ENCODE measurements around the gene MAOA. TPM values are rescaled to one million over a fixed set of nuclear protein-coding genes. Genes with fewer than 3 reads are reported as not detected.

The MAOA gene
- total RNA-seq, 2 donors from 2014 or later: 307 to 349 TPM

- intact Hi-C loops (cut with DNase I): no loop called here
- TF ChIP-seq, protein P1, sequence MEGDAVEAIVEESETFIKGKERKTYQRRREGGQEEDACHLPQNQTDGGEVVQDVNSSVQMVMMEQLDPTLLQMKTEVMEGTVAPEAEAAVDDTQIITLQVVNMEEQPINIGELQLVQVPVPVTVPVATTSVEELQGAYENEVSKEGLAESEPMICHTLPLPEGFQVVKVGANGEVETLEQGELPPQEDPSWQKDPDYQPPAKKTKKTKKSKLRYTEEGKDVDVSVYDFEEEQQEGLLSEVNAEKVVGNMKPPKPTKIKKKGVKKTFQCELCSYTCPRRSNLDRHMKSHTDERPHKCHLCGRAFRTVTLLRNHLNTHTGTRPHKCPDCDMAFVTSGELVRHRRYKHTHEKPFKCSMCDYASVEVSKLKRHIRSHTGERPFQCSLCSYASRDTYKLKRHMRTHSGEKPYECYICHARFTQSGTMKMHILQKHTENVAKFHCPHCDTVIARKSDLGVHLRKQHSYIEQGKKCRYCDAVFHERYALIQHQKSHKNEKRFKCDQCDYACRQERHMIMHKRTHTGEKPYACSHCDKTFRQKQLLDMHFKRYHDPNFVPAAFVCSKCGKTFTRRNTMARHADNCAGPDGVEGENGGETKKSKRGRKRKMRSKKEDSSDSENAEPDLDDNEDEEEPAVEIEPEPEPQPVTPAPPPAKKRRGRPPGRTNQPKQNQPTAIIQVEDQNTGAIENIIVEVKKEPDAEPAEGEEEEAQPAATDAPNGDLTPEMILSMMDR (IDR thresholded peaks at IDR 0.05): no peak
- Histone ChIP-seq H3K4me1 (no peaks in the 10 kb centered on the region), H3K27ac (no peak overlapping the region), H3K4me3 (no peak overlapping the region), H3K27me3 (no peaks in the 10 kb centered on the region), H3K36me3 (no peaks in the 10 kb centered on the region), H3K9me3 (no peaks in the 10 kb centered on the region), H3K9ac (ENCODE audit: low read depth in 2 of 2, low read length in 2 of 2) (no peak overlapping the region)
- no peak for DNase-seq
Measured at GRCh38 chrX:43728002-43728401, 71.9 kb downstream of the MAOA start.

- no peak for DNase-seq
- Histone ChIP-seq H3K36me3 (no peaks in the 10 kb centered on the region), H3K27me3 (no peaks in the 10 kb centered on the region), H3K4me1 (no peaks in the 10 kb centered on the region), H3K27ac (no peak overlapping the region), H3K4me3 (no peak overlapping the region), H3K9me3 (no peaks in the 10 kb centered on the region), H3K9ac (ENCODE audit: low read depth in 2 of 2, low read length in 2 of 2) (no peak overlapping the region)
- intact Hi-C loops (cut with DNase I): no loop called here
- TF ChIP-seq, protein P1 (IDR thresholded peaks at IDR 0.05): no peak
Measured at GRCh38 chrX:43728966-43729365, 72.9 kb downstream of the MAOA start.

DNA sequence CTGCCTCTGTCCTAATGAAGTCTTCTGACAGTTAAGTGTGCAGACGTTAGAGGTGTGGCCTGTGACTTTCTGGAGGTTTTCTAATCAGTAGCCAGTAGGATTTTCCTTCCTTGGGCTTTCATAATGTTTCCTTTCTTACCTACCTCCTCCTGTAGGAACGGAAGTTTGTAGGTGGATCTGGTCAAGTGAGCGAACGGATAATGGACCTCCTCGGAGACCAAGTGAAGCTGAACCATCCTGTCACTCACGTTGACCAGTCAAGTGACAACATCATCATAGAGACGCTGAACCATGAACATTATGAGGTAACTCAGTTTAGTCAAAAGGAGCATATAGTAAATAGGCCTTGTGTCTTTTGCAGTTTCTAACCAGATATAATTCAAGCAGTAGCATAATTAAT lies 75.0 kb downstream of the MAOA start:
- H3K9ac ChIP-seq (ENCODE audit: low read depth in 2 of 2, low read length in 2 of 2): no peak overlapping the region

DNA sequence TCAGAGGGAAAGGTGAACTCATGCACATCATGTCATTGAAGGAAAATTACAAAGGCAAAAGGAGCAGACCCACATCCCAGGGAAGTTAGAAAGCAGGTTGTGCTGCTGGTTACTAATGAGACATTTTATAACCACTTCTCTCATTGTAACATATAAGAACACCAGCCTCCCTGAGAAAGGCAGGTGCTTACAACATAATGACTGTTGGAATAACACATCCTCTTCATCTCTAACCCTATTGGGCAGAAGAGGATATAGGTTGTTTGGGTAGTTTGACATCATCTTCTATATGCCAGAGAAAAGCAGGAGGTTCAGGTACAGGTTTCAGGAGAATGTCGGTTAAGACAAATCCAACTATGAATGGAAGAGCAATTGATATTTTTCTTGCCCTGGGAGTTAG lies 77.6 kb downstream of the MAOA start:
- H3K9ac ChIP-seq (ENCODE audit: low read depth in 2 of 2, low read length in 2 of 2): peak overlapping the region in 1 of 2 donors; percentile 1
- no peak for DNase-seq
- H3K36me3 ChIP-seq: no peaks in the 10 kb centered on the region

More for the DNA sequence above, 75.0 kb downstream of the MAOA start:
- Histone ChIP-seq H3K36me3 (no peaks in the 10 kb centered on the region), H3K9me3 (no peaks in the 10 kb centered on the region), H3K27me3 (no peaks in the 10 kb centered on the region), H3K27ac (no peak overlapping the region), H3K4me1 (no peaks in the 10 kb centered on the region), H3K4me3 (no peak overlapping the region)
- intact Hi-C loops (cut with DNase I): no loop called here
- DNase-seq: no peak
- TF ChIP-seq, protein P1 (IDR thresholded peaks at IDR 0.05): no peak

DNA sequence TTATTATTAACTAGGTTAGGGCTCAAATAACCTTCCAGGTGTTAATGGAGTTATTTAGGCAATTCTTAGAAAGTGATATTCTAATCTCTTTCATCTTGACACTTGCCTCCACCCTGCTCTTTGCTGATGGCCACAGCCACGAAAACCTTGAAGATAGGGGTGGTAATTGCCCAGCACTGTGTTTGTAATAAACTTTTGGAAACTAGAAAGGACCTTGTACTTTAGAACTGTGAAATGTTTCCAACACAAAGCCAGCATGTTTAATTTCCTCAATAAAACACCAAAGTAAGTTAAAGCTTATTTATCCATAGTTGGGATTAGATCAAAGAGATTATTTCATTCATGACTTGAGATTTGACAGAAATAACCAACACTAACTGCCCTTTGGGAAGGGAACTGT lies 78.3 kb downstream of the MAOA start:
- Histone ChIP-seq H3K27me3 (no peaks in the 10 kb centered on the region), H3K36me3 (no peaks in the 10 kb centered on the region), H3K9me3 (no peaks in the 10 kb centered on the region), H3K27ac (peak overlapping the region; percentile 17), H3K4me3 (no peak overlapping the region), H3K4me1 (no peaks in the 10 kb centered on the region), H3K9ac (ENCODE audit: low read depth in 2 of 2, low read length in 2 of 2) (no peak overlapping the region)
- intact Hi-C loops (cut with DNase I): no loop called here
- TF ChIP-seq, protein P1 (IDR thresholded peaks at IDR 0.05): no peak
- DNase-seq: no peak

More for the DNA sequence above, 77.6 kb downstream of the MAOA start:
- H3K27me3 ChIP-seq: no peaks in the 10 kb centered on the region
- H3K4me1 ChIP-seq: no peaks in the 10 kb centered on the region
- H3K4me3 ChIP-seq: no peak overlapping the region
- TF ChIP-seq, protein P1 (IDR thresholded peaks at IDR 0.05): no peak
- intact Hi-C loops (cut with DNase I): no loop called here
- no peaks in the 10 kb centered on the region for H3K9me3 ChIP-seq
- peak overlapping the region; percentile 9 for H3K27ac ChIP-seq

GRCh38 chrX:43735534-43735933 lies 79.4 kb downstream of the MAOA start:
- no peaks in the 10 kb centered on the region for H3K9me3 ChIP-seq
- no peak for DNase-seq
- intact Hi-C loops (cut with DNase I): no loop called here
- no peaks in the 10 kb centered on the region for H3K27me3 ChIP-seq
- no peak overlapping the region for H3K27ac ChIP-seq
- H3K9ac ChIP-seq (ENCODE audit: low read depth in 2 of 2, low read length in 2 of 2): no peak overlapping the region
- no peaks in the 10 kb centered on the region for H3K36me3 ChIP-seq
- H3K4me1 ChIP-seq: no peaks in the 10 kb centered on the region
- H3K4me3 ChIP-seq: no peak overlapping the region
- TF ChIP-seq, protein P1 (IDR thresholded peaks at IDR 0.05): no peak
